CD4-positive, alpha-beta T cell treated with Interleukin-4 for 4 hours (primary cell): ENCODE measurements around the gene COL6A2.
"Not testable (repeated sequence)": the region's sequence is repeated elsewhere in the genome, so short reads cannot be mapped to it uniquely, and the experiment has no call there.

Experiments used
- DNase-seq: peaks from one replicate; pipeline ENCODE4 v3.0.0-alpha.2; 2020

COL6A2 gene

DNA sequence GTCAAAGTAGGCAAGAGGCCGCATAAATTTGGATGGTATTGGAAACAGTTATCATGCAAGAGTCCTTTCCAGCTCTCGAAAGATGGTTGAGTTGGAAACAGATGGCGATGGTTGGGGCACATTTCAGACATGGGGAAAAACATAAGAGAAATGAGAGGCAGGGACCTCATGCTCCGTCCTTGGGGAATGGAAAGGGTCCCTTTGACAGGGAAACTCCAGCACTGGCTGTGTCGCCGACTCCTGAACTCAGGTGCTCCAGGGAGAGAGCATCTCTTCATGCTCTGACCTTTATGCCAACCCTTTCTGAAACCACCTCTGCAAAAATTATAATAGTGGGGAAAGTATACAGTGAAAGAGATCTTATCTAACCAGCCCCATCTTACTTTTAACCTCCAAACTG lies 36.8 kb upstream of the COL6A2 start:
- no peak for DNase-seq

DNA sequence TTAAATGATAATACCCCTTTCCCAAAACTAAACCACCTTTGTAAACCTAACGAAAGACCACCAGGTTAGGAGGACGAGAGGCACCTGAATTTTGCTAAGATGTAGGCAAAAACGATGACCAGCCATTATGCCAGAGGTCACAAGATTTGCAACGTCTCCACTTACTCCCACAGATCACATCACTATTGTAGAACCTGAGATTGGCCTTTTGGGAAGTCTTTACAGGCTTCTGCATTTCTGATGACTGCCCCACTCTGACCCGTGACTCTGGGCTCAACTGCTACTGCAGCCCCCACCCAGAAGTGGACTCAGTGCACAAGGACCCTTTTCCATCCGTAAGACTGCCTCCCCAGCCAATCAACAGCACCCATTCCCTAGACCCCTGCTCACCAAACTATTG lies 36.4 kb upstream of the COL6A2 start:
- DNase-seq = no peak

DNA sequence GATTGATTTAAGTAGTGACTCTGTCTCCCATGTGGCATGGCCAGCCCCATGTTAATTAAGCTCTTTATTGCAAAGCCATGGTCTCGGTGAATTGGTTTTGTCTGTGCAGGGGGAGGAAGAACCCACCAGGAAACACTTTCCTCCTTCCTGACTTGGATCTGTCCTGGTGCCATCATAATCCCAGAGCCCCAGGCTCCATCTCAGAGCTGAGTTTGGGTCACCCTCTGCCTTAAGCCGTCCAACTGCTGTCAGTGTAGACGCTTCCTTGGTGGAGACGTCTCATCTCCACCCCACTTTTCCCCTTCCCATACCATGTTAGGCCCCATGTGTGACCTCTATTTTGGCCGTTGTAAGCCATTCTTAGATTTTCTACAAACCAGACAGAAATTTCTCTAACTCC lies 36.0 kb upstream of the COL6A2 start:
- DNase-seq = no peak

DNA sequence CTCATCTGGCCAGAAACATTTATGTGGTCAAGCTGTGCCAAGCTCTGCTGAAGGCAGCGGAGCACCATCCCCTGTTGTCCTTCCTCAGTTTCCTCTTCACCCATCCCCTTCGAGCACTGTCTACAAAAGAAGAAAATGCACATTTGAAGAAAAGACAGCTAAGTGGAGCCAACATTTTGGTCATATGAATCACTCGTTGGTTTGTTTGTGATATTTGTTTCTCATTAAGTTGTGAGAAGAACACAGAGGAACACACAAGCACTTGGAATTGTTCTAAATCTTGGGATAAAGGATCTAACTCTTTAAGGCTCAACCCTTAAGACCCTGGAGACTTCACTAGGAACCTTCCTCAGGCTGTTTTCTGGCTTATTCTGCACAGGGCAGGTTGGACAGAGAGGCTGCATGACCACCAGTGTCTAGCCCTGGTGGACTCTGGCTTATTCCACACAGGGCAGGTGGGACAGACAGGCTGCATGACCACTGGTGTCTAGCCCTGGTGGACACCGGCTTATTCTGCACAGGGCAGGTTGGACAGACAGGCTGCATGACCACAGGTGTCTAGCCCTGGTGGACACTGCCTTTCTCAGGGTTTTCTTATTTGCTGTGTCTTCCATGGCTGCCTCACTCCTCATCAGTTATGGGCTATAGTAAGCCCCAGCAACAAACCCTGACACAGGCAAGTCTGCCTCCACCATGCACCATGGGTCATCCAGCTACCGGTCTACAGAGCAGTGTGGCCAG lies 35.3 kb upstream of the COL6A2 start:
- no peak for DNase-seq

DNA sequence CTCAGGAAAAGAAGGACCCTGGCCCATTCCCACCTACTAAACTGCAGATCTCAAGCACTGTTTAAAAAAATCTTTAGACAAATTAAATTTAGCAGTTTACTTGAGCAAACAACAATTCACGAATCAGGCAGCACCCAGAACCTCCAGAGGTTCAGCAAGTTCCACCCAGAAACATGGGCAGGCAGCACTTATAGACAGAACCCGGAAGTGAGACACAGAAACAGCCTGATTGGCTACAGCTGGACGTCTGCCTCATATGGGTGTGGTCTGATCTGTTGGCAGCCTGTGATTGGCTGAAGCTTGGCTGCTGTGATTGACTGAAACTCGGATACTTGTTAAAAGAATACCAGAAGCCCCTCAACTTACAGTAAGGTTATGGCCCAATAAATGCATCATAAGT lies 34.7 kb upstream of the COL6A2 start:
- no peak for DNase-seq

DNA sequence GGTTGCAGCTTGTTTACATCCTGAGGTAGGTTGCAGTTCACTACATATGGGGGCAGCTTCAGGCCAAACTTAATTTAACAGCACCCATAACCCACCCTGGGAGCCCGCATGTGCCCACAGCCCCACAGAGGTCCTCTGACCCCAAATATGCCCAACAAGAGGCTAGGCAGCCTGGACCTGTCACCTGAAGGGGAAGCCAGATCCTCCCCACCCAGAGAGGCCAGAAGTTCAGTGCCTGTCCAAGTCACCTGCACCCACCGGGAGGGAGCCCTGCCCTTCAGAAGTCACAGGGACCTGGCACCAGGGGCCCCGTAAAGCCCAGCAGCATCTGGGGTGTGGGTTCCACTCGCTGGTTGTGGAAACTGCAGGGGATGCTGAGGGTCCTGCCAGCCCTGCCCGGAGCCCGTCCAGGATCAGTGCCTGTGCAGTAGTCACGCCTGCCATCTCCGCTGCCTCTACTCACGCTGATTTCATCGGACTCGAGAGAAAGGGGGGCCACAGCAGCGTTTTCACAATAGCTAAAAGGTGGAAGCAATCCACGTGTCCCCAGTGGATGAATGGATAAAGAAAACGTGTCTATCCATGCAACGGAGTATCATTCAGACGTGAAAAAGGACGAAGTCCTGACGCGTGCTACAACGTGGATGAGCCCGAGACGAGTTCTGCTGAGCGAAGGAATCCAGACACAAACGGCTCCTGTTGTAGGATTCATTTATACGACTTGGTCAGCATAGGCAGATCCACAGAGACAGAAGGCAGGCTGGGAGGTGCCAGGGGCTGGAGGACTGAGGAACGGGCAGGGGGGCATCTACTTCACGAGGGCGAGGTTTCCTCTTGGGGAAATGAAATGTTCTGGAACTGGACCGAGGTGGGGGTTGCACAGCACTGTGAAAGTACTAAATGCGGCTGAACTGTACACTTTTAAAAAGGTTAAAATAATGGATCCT lies 33.9 kb upstream of the COL6A2 start:
- DNase-seq = no peak

DNA sequence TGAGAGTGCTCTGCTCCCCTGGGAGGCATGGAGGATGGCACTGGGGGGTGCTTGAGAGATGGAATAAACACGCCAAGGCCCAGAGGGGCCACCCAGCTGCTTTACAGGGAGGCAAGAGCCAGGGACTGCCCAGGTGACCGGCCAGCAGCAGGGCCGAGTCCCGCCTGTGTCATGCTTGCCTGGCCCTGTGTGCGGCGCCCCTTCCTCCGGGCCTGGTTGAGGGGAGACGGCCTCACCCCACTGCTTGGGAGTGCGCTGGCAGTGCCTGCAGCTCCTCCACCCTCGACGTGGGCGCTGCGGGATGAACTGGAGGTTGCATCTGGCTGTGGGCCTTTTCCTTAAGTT lies 33.1 kb upstream of the COL6A2 start:
- no peak for DNase-seq

DNA sequence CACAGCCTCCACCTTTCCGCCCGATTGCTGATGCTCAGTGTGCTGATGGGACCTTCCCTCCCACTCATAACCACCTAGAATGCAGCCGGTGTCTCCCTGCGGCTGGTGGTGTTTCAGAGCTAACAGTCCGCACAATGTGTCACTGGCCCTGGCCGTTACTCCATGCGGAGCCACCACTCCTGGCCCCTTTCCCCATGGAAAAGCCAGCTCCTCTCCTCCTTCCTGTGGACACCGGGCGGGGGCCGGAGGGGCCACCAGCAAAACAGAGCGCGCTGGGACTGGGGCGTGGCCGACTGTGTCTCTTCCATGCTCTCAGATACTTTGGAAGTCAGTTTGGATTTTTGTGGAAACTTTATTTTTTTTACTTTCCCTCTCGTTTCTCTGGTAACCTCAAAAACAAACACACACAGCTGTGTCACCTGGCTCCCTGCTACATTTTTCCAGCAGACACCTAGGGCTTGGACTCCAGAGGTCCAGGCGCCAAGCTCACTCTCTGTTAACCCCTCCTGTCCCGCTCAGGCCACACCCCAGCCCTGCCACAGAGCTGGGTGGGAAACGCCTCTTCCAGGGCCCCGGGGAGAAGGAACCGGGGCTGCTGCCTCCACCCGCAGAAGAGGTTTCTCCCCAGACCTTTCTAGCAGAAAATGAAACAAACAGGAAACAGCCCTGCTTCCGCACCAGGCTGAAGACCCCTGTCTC lies 32.5 kb upstream of the COL6A2 start:
- DNase-seq = no peak

DNA sequence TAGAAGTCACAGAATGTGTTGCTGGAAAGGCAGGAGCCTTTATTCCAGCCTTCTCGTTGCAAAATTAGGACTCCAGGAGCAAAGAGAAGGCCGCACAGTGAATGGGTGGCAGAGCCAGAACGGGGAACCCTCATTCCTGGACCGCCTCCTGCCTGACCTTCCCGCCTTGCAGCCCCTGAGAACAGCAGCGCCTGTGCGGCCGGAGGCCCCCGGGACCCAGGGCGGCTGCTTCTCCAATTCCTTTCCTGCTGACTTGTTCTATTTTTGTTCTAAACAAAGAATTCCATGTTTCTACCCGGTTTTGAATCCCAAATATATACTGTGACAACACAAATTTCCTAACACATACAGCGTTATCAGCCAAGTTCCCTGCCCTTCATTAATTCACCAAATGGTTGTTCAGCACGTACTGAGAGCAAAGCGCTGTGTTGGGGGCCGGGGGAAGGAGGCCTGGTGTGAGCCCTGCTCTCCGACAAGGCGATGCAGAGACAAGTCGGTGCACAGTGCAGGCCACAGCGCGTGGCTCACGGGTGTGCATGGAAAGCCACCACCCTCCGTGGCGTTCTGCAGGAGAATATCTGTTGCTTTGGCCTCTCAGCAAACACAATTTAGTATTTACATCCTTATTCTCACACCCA lies 31.9 kb upstream of the COL6A2 start:
- DNase-seq = no peak

DNA sequence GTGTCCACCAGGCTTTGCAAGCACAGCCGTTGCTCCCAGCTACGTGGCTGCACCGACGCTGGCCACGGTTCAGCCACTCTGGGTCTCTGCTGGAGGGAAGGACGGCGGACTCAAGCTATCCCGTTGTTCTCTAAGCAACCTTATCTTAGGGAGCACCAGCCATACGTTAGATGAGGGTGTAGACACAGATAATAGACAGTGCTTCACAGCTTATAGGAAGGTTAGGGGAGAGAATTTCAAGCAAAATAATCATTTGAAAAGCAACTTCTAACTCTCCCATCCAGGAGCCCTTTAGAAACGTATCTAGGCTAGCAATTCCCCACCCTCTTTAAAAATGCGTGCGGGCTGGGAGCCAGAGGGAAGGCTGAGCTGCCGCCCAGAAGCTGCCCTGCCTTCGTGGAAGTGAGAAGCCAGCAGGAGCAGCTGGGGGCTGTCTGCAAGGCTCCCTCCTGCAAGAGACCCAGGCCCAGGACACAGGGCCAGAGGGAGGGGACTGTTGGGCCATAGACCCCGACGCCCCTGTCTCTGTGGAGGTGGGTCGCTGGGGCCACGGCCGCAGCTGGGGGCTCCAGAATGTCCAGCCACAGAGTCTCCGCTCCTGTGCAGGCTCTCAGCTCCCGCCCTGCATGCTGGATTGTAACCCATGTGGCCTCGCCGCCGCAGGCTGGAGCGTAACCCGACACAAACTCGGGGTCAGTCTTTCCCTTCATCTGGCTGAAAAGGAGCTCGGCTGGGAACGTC lies 31.2 kb upstream of the COL6A2 start:
- DNase-seq = no peak

DNA sequence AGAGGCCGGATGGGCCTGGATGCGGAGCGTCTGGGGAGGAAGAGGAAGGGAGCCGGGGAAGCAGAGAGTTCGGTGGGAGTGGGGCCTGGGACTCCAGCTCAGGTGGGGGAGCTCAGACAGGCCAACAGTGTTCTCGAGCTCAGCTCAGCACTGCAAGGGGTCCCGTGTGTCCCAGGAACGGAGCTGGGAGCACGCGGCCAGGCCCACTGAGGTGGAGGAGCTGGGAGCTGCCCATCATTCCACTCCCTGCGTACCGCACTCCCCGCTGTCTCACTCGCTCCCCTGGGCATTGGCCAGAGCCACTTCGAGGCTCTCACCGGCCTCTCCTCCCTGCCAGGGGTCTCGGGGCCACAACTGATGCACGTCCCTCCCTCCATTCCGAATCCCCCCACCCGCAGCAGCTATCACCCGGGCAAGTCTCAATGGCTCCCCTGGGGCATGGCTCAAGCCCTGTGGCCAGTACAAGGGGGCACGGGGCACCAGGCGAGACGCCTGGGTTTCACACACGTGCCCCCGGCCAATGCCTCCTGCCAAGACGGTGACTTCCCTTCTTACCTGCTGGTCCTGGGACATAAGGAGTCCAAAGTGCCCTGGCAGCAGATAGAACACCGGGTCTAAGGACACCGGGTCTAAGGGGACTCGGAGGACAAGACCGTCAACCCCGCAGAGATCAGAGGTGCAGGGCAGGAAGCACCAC lies 30.3 kb upstream of the COL6A2 start:
- DNase-seq = no peak

DNA sequence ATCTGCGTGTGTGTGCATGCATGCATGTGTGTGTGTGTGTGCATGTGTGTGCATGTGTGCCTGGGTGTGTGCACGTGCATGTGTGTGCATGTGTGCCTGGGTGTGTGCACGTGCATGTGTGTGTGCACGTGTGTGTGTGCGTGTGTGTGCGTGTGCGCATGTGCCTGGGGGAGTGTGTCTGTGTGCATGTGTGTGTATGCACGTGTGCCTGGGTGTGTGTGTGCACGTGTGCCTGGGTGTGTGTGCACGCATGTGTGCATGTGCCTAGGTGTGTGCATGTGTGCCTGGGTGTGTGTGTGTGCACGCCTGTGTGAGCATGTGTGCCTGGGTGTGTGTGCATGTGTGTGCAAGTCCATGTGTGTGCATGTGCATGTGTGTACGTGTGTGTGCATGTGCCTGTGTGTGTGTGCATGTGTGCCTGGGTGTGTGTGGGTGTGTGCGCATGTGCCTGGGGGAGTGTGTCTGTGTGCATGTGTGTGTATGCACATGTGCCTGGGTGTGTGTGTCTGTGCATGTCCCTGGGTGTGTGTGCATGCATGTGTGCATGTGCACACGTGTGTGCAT lies 29.3 kb upstream of the COL6A2 start:
- no peak for DNase-seq

DNA sequence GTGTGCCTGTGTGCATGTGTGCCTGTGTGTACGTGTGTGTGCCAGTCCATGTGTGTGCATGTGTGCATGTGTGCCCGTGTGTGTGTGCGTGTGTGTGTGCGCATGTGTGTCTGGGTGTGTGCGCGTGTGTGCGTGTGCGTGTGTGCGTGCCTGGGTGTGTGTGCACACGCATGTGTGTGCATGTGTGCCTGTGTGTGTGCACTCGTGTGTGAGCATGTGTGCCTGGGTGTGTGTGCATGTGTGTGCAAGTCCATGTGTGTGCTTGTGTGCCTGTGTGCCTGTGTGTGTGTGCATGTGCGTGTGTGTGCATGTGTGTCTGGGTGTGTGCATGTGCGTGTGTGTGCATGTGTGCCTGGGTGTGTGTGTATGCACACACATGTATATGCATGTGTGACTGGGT lies 28.7 kb upstream of the COL6A2 start:
- no peak for DNase-seq

DNA sequence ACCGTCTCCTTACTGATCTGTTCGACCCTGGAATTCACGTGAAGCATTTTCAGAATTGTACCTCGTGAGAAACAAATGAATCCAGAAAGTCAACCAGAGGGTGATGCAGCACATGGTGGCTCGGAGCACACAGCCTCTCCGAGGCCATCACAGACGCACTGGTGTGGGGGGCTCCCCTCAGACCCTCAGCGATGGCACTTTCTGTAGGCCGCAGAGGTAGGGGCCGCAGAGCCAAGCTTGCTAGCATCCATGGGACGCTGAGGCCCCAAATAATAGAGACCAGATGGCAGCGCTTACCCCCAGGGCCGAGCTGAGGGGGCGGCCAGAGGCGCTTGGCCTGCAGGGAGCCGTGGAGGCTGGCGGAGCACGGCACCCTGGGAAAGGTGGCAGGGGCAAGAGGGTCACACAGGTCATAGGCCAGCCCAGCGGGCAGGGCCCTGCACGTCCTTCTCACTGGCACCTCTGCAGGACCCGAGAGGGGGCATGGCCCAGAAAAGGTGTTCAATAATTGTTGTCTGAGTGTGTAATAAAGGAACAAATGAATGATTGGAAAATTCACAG lies 28.1 kb upstream of the COL6A2 start:
- no peak for DNase-seq

DNA sequence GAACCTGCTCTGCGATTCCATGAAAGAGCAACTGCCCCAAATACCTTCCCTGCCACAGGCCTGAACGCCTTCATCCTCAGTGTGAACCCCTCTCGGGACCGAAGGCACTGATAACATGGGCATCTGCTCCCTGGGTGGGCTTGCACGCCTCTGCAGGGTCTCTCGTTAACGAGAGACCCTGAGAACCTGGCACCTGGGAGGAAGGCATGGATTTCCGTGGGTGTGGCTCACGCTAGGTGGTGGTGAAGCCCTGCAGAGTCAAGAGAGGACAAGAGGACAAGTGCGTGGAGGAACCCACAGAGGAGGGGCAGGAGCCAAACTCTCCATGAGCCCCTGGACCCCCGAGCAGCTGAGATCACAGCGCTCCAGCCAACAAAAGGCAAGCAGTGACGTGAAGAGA lies 26.8 kb upstream of the COL6A2 start:
- DNase-seq = no peak

DNA sequence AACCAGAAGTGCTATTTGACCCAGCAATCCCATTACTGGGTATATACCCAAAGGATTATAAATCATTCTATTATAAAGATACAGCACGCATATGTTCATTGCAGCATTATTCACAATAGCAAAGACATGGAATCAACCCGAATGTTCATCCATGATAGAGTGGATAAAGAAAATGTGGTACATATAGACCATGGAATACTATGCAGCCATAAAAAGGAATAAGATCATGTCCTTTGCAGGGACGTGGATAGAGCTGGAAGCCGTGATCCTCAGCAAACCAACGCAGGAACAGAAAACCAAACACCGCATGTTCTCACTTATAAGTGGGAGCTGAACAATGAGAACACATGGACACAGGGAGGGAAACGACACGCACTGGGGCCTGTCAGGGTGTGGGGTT lies 21.2 kb upstream of the COL6A2 start:
- DNase-seq = not testable (repeated sequence)

DNA sequence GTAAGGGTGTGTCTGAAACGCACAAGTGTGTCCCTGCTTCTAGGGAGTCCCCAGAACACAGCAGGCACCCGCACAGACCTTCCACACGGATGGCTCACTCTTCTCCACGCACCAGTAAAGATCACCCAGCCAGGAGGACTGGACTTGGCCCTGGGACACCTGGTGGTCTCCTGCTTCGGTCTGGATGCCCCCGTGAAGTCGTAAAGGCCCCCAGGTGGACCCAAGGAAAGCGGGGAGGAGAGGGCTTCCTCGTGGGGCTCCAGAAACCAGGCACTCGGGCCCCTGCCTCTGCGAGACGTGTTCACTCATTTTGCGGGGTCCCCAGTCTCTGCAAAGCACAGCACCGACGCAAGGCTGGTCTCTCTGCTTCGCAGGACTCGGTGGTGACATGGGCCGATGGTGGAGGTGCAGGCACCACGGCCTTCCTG lies 20.2 kb upstream of the COL6A2 start:
- no peak for DNase-seq

DNA sequence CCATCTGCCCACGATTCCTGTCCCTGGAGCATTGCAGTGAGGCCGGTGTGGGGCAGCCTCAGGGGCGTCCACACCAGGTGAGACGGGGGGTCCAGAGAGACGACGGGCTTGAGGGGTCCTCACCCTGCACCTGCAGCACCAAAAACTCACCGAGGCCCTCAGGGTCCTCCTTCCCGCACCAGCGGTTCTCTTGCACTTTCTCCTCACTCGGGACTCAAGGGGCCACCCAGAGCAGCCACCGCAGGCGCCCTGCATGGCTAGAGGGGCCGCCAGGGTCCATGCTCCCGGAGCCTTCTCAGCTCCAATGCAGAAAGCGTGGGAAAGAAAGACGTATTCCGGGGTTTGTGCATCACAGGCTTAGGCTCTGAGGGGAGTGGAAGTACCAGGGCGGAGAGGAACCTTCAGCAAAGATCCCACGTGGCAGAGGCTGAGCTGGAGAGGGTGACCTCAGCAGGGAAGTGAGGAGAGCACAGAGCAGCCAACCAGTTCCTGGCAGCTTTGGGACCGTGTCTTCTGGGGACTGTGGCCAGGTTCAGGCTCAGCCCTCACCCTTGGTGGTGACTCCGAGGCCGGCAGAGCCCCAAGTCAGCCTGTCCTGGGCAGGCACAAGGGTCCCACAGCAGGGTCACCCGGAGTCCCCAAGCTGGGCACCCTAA lies 19.5 kb upstream of the COL6A2 start:
- DNase-seq = no peak

DNA sequence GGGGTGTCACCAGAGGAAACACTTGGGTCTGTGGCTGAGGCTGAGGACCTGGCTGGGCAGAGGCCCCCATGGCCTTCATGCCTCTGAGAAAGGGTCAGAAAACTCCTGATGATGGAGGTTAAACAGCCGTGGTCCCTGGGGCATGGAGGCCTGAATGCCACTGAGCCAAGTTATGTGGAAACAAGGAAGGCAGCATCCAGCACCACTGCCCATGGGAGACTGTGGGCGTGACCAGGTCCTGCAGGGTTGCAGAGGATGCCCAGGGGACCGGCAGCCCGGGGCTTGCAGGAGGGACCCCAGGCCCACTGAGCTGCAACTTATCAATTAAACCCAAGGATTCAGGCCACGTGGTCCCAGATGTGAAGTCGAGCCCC lies 18.9 kb upstream of the COL6A2 start:
- no peak for DNase-seq

DNA sequence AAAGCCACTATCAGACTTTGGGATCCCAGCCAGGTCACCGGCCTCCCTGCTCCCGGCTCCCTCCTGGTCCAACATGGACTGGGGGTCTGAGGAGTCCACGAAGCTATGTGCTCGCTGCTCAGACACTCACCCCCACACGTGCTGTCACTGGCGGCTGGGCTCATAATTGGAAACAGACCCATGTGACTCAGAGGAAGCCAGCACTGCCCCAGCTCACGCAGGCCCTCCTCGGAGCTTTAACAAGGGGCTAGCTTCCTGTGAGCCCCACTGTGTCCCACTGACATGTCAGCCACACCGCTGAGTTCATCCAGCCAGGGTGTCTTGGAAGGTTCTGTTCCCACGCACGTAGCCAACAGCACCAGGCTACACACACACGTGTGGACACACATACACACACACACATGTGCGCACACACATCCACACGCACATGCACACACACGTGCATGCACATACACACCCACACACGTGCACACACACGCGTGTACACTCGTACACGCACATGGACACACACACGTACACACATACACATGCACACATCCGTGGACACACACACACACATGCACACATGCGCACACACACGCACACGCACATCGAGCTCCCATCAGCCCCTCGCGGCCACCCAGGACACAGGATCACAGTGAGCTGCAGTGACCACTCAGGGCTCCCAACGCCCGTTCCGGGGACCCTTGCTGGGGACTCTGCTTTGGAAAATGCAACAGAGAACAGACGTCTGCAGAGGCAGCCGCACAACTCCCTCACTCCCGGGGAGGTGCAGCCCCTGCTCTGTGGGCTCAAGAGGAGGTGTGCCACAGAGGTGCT lies 18.4 kb upstream of the COL6A2 start:
- DNase-seq = no peak
